NCI-H524 (cell line): ENCODE measurements around the gene ATP6AP2.
"Not testable (repeated sequence)": the region's sequence is repeated elsewhere in the genome, so short reads cannot be mapped to it uniquely, and the experiment has no call there.

ENCODE experiments used
- DNase-seq, 2 experiments: peaks; one replicate each; lab custom pipeline; 2025; lab: John Stamatoyannopoulos, UW

Gene ATP6AP2

GRCh38 chrX:40580537-40581335 is at the start of gene ATP6AP2:
TSS of gene ATP6AP2 (plus strand) at chrX:40580970. CDS start at chrX:40581066, 96 bp downstream.
- DNase-seq: peak; percentile 96 to 98

- DNase-seq: peak; percentile 25 to 81
Observed at GRCh38 chrX:40531056-40531826, 49.5 kb upstream of the ATP6AP2 start.

GRCh38 chrX:40537310-40537709 is 43.5 kb upstream of the ATP6AP2 start:
- no peak for DNase-seq

GRCh38 chrX:40538406-40538805 is 42.4 kb upstream of the ATP6AP2 start:
- DNase-seq: no peak

- DNase-seq: peak; percentile 7 to 48
Observed at GRCh38 chrX:40539214-40540142, 41.3 kb upstream of the ATP6AP2 start.

GRCh38 chrX:40542208-40542607 is 38.6 kb upstream of the ATP6AP2 start:
- DNase-seq: no peak

- no peak for DNase-seq
Observed at GRCh38 chrX:40542972-40543371, 37.8 kb upstream of the ATP6AP2 start.

- peak; percentile 31 to 69 for DNase-seq
Observed at GRCh38 chrX:40543661-40544328, 37.0 kb upstream of the ATP6AP2 start.

- no peak for DNase-seq
Observed at GRCh38 chrX:40544343-40545266, 36.2 kb upstream of the ATP6AP2 start.

- no peak for DNase-seq
Observed at GRCh38 chrX:40546870-40547269, 33.9 kb upstream of the ATP6AP2 start.

- DNase-seq: peak; percentile 88 to 97
Observed at GRCh38 chrX:40550066-40550465, 30.7 kb upstream of the ATP6AP2 start.

GRCh38 chrX:40552768-40553167 is 28.0 kb upstream of the ATP6AP2 start:
- DNase-seq: peak; percentile 19 to 56

- no peak for DNase-seq
Observed at GRCh38 chrX:40558590-40558989, 22.2 kb upstream of the ATP6AP2 start.

- no peak for DNase-seq
Observed at GRCh38 chrX:40563784-40564183, 17.0 kb upstream of the ATP6AP2 start.

- no peak for DNase-seq
Observed at GRCh38 chrX:40564447-40564846, 16.3 kb upstream of the ATP6AP2 start.

- no peak for DNase-seq
Observed at GRCh38 chrX:40570346-40571093, 10.2 kb upstream of the ATP6AP2 start.

GRCh38 chrX:40571164-40571563 is 9.6 kb upstream of the ATP6AP2 start:
- not testable (repeated sequence) for DNase-seq

- DNase-seq: no peak
Observed at GRCh38 chrX:40571600-40571999, 9.2 kb upstream of the ATP6AP2 start.

GRCh38 chrX:40573763-40574162 is 7.0 kb upstream of the ATP6AP2 start:
- DNase-seq: peak; percentile 84 to 85

- peak in 1 of 2 experiments; percentile 18 for DNase-seq
Observed at GRCh38 chrX:40575411-40575810, 5.4 kb upstream of the ATP6AP2 start.
